ENCODE measurements around the gene UBTD1.
A peak's percentile ranks its signal among the peaks of the same experiment; 100 is the strongest.
"Not testable (repeated sequence)": the region's sequence is repeated elsewhere in the genome, so short reads cannot be mapped to it uniquely, and the experiment has no call there.

The UBTD1 gene

DNA sequence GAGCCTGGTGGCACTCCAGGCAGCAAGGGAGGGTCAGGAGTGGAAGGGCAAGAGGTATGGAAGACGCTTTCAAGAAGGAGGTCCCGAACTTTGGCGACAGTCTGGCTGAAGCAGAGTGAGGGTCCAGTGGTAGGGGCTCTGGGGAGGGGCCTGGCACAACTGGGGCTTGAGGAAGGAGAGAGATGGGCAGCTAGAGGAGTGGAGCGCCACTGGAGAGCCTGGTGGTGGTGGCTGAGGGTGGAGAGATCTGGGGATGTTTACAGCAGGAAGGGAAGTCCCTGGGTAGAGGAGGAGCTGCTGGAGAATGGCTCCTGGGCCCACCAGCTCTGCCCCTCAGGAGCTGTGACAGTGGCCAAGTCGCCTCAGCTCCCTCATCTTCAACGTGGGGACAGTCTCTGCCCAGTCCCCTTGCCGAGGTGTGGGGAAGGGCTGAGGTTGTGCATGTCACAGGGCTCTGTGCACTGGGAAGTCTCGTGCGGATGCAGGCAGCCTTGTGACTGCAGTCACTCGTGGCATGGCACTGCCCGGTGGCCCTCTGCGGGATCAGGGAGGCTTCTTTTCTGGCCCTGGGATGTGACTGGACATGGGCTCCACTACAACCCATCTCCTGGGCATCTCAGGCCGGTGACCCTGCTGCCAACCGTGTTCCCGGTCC lies 18.5 kb downstream of the UBTD1 start:
- DNase-seq, result no peak

DNA sequence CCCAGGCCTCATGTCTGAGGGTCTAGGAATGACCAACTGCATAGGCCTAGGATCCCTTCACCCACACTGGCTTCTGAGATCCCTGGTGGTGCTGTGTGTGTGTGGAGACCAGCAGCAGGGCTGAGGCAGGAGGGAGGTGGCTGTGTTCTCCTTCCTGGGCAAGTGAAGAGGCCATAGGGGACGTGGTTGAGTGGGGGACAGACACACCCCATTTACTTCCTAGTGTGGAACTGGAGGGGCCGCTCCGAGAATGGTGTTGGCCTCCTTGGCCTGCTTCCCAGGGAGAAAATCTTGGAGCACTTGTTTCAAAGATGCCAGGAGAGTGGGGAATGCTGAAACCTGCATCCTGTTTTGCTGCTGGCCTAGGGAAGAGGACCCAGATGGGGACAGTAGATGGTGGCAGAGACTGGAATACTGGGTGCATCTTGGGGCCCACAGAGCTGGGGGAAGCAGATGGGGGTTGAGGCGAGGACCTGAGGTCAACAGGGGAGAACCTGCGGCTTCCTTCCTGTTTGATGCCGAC lies 19.1 kb downstream of the UBTD1 start:
- no peak for DNase-seq

DNA sequence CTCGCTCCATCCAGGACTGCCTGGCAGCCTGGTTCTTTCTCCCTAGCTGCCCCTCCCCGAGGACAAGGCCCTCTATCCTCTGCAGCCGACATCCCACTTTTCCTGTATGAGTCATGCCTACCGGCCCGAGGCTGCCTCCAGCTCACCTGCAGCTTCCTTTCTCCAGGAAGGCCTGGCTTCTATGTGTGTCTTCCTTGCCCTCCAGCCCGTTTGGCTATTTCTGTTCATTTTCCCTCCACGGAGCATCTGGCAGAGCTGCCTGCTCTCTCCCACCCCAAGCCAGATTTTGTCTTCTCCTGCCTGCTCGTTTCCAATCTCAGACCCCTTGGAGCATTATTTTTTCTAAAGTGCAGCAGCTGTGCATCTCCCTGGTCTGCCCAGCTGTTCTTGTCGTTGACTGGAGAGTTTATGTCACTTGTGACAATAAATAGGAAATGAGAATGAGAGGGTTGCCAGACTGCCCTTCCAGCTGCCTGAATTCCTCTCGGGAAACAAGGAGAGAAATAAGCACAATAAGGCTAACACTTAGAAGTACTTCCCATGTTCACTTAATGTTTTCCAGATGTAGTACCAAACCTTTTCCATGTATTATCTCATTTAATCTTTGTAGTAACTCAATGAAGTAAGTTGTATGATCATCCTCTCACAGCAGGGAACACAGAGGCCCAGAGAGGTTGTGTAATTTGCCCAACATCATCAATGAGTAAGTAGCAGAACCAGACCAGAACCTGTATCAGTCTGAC lies 19.7 kb downstream of the UBTD1 start:
- DNase-seq, result no peak

DNA sequence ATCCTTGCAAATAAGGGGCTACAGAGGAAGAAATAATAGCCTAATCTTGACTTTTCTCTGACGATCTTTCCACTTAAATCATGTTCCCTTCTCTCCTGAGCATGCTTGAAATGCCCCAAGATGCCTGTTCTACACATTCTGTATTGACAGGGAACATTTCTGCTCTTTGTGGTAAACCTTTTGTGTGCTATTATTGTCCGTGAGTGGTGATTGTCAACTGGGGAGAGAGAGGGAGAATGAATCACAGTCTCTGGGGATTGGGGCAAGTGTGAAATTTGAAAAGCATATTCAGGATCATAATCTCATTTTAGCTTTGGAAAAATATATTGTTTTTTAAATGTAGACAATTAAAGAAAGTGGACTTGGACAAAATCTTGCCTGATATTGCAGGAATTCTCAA lies 20.6 kb downstream of the UBTD1 start:
- DNase-seq, result no peak

DNA sequence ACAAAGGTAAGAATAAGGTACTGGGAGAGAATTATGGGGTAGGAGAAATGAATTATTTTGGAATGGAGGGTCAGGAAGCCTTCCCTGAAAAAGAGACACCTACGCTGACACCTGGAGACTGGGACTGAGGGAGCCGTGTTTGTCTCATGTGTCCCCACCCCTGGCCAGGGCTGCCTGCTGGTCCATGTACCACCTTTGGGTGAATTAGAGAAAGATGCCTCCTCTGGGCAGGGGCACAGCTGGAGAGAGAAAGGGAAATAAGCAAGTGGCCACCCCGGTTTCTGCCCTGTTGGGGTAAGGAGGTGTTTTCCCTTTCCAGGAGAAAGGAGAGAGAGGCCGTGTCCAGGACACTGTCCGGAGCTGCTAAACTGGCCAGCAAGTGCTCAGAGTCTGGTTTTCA lies 21.8 kb downstream of the UBTD1 start:
- DNase-seq, result no peak

DNA sequence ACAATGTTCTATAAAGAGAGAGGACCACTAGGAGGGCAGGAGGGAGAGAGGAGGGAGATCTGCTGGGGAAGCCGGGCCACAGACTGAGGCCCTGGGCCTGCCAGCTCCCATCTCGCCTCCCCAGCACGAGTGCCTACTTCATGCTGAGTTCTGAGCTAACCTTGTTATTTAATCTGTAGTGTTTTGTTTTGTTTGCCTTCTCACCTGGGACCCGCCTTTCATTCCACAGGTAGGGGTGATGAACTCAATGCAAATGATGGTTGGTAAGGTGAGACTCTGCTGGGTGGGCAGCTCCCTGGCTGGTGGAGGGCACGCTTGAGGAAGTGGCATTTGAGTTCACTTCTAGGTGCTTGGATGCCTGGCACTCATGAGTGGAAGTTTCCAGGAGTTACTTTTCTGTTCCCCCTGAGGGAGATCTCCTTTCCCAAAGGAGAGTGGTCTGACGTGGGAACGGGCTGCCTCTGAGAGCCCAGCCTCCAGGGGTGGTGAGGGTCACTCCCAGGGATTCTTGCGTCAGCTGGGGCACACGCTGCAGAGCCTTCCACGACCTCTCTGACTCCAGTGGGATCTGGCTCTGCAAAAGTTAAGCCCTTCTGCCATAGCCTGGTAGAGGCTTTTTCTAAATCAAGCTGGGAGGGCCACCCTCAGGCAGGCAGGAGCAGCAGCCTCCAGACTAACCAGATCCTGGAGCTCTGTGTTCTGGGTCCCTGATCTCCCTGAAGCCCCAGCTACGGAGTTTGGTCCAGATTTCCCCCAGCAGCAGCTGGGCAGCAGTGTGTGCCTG lies 22.4 kb downstream of the UBTD1 start:
- DNase-seq, result no peak

DNA sequence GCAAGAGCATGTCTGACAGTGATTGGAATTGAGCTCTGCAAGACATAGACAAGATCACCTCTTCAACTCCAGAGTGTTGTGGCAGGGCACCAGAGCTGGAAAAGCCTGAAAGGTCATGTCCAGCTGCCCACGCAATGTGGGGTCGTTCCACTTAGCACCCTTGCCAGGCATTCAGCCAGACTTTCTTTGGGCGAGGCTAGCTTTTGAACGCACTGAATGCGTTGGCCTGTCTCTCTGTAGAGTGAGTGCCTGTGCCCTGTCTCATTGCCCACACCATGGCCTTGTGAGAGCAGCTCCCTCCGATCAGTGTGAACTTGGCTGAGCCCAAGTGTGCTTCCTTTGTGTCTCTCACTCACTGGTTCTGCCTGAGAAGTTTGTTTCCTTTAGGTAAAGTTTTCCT lies 23.3 kb downstream of the UBTD1 start:
- DNase-seq, result no peak

DNA sequence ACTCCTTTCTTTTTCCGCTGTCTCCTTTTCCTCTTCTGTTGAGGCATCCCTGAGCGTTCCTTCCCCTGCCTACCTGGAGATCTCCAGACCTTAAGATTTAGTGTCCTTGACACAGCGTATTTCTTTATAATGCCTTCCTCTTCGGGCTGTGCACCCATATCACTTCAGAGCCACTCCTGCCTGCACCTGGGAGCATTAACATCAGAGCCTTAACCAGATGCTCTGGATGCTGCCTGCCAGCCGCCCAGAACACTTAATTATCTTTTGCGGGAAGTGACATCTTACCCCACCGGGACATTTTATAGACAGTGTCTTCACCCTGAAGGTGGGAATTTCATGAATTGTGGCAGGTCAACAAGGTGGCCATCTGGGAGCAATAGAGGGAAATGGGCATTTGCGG lies 24.2 kb downstream of the UBTD1 start:
- no peak for DNase-seq

DNA sequence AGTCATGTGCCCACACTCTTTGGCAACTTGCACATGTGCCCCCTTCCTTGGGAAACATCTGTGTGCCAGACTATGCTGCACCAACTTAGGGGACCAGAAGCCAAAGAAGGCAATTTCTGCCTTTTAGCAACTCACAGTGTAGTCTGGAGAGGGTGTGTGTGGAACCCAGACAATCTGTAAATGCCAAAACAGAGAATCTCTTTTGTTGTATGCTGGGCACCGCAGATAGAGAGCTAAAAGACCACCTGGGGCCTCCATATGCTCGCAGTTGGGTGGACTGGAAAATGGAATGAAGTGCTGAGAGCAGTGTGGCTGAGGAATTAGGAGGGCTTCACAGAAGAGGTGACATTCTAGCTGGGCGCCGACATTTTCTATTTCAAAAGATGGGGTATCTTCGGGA lies 26.4 kb downstream of the UBTD1 start:
- no peak for DNase-seq

DNA sequence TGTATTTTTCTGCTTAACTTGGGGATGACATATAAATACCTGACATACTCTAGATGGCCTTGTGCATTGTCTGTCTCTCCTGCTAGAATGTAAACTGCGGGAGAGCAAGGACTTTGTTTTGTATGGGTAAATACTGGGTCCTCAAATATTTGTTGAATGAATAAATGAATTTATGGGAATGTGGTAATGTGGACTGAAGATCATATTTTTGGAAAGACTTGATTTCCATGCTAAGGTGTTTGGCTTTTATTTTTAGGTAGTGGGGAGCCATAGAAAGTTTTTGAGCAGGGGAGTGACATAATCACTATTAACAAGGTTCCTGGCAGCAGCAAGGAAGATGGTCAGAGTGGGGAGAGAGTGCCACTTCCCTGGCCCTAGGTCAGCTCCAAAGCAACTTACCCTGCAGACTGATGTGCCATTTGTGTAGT lies 27.0 kb downstream of the UBTD1 start:
- DNase-seq, result no peak

DNA sequence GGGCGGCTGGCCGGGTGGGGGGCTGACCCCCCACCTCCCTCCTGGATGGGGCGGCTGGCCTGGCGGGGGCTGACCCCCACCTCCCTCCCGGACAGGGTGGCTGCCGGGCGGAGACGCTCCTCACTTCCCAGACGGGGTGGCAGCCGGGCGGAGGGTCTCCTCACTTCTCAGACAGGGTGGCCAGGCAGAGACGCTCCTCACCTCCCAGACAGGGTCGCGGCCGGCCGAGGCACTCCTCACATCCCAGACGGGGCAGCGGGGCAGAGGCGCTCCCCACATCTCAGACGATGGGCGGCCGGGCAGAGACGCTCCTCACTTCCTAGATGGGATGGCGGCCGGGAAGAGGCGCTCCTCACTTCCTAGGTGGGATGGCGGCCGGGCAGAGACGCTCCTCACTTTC lies 30.2 kb downstream of the UBTD1 start:
- DNase-seq, result not testable (repeated sequence)

DNA sequence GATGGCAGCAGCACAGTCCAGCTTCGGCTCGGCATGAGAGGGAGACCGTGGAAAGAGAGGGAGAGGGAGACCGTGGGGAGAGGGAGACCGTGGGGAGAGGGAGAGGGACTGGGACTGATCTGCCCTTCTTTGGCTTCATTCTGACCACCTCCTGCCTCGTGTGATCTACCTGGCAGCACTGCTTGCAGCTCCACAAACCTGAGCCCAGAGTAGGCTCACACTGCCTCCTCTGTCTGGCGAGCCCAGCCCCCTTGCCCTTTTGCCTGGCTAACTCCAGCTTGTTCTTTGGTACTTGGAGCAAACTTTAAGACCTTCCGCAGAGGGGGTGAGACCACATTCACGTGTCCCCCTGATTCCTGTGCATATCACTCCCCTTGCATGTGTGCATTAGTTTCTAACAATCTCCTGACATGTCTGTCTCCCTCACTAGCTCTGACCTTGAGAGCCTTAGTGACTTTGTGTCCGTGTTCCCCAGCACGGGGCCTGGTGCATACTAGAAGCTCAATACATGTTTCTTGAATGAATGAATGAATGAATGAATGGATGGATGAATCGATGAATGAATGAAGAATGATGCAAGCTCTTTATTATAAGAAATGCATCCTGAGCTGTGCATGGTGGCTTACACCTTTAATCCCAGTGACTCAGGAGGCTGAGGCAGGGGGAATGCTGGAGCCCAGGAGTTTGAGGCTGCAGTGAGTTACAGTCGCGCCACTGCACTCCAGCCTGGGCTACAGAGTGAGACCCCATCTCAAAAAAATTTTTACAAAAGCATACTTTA lies 31.2 kb downstream of the UBTD1 start:
- DNase-seq, result no peak

DNA sequence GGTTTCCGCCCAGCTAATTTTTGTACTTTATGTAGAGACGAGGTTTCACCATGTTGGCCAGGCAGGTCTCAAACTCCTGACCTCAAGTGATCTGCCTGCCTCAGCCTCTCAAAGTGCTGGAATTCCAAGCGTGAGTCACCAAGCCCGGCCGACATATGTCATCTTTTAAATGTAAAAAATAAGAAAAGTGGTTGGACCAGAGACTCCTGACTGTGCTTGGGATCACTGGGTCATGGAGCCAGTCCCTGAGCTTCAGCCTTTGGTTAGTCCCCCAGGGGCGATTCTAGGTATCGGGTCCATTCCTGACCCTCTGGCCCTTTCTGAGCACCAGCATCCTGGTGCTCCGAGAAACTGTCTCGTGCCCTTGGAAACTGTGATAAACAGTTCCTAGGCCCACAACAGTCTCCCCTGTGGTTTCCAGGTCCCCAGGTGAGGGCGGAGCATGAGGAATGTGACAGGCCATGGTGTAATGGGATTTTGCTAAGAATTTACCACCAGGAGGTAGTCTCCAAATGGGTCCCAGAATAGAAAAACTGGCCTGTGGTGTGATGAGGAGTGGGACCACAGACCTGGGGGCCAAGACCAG lies 32.8 kb downstream of the UBTD1 start:
- no peak for DNase-seq

DNA sequence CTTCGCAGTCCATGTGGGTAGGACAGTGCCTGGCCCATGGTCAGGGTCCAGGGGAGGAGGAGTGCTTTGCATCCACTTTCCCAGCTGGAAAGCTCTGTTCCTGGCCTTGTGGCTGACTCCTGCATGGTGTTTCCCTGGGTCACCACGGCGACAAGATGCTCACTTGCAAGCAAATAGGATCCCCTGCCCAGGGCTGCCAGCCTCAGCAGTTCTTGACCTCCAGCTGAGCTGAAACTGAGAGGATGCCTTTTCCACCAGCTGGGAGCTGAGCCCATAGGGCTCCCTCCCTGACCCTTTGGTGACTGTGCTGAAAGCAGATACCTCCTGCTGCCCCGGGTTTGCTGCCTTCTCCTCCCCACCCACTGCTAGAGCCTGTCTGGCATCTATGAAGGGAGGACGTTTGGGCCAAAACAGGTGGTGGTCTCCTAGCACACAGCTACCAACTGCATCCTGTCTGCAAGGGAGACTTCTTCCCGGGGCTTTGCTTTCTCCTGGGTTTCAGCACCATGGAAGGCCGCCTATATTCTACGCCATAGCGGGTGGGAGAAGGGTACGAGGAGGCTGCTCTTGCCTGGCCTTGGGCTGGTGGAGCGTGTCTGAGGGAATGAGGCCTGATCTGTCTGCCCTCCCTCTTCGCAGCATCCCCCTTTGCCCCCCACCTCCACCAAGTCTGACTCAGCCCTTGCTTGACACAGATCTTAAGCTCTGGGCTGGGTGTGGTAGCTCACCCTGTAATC lies 34.4 kb downstream of the UBTD1 start:
- no peak for DNase-seq

DNA sequence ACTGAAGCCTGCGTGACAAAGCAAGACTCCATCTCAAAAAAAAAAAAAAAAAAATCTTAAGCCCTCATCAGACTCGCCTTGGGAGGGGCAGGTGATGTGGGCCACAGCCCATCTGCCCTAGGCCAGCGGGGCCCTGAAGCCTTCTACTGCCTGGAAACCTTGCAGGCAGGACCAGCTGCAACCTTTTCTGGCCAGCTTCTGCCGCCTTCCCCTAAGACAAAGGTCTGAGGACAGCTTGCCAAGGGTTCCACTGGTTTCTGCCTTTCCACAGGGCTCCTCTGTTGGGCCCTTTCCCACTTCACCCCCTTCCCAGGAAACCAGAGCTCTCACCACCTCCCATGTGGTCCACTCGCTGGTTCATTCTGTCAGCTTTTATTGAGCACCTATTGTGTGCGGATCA lies 35.2 kb downstream of the UBTD1 start:
- no peak for DNase-seq

DNA sequence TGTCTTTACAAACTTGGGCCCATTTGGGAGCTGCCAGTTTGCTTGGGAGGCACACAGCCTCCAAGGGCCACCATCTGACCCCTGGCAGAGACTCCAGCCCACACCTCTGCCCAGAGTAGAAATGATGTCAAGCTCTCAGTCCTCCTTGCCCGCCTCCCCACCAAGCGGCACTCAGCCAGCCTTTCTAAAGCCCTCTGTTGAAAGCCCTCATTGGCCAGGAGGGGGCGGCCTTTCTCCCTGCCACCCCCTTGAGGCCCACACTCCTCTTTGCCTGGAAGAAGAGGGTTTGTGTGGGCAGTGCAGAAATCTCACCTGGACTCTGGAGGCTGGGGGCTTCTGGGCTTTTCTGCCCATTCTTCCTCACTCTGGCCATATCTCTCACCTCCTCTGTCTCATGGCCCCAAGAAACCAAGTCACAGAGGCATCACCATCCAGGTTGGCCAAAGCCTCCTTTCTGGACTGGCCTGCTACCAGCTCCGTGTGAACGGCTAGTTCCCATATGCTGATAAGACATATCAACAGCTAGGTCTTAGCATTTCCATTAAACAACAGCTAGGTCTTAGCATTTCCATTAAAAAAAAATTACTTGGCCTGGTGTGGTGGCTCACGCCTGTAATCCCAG lies 36.1 kb downstream of the UBTD1 start:
- DNase-seq, result peak; percentile 51

DNA sequence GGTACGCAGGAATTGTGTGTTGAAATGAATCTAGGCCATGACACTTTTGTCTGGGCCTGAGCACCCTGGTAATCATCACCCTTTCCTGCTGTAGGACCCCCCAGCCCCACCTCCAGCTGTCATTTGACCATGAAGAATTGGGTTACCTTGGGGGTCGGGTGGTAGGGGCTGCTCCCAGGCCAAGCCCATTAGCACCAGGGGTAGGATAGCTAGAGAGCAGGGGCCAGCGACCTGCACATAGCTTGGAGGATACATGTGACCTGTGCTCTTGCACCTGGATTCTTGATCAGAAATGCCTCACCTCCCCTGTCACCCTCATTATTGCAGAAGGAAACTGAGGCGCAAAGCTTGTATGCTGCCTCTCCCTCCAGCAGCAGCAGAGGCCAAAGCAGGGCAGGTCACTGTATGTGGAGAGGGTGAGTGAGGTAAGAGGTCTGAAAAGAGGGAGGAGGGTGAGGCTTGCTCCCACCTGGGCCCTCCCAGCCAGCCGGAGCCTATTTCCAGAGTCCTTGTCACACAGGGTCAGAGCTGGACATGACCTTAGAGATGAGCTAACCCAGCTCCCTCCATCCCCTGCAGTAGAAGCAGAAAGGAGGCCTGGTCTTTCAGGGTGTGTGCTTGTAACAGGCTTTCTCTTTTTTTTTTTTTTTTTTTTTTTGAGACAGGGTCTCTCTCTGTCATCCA lies 38.6 kb downstream of the UBTD1 start:
- no peak for DNase-seq

DNA sequence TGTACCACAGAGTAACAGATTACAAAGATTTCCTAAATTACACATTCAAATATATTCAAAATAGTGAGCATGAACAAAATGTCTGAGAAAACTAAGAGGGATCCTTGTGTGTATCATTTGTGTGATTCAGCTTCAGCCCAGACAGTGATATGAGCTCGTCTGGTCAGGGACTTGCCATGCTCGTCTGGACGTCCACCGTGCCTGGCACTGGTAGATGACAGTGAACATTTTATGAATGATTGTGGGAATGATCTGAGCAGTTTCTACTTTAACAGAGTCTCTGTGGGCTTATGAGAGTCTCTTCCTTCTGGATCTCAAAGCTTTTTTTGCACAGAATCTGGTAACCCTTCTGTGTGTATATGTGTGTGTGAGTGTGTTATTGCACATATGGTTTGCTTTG lies 39.7 kb downstream of the UBTD1 start:
- DNase-seq, result no peak

DNA sequence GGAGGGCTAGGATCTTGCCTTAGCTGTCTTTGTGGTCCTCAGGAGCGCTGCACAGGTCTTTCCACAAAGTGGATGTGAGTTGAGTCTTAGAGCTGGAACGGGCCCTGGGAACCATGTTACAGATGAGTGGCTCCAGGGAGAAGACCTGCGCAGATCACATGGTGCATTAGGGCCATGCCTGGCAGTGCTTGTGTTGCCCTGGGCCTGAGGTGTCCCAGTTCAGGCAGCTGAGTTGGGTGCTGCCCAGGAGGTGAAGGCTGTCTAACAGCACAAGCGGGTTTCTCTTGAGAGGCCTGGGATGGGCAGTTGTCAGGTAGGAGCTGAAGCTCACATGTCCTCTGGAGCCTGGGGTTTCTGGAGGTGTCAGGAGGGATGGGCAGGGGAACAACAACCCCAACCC lies 40.1 kb downstream of the UBTD1 start:
- no peak for DNase-seq

DNA sequence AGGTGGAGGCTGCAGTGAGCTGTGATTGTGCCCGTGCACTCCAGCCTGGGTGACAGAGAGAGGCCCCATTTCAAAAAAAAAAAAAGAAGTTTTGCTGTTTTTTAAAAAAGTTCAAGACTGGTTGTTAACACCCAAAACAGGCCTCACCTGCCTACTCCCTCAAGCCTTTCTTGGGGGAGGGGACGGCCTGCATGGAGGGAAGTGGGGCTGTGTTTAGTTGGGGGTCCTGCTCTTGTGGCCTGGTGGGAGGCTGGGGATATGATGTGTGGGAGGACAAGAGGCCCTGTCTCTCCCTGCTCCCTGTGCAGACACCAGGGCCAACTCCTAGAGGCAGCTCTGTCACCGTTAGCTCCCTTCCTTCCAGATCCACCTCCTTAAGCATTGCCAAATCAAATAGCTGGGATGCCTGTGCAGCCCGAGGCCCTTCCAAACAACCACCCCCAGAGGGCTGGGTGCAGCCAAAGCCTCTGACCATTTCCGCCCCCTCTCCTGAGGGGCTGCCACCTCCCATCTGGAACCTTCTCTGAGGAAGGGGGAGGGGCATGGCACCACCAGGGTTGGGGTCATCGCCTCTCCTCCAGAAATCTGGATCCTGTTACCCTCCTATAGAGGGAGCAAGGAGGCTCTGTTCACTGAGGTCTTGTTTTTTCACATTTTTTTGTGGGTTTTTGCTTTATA lies 40.9 kb downstream of the UBTD1 start:
- DNase-seq, result no peak

Data from activated CD4-positive, alpha-beta T cell treated with anti-CD3 and anti-CD28 coated beads, Interleukin-10, Interleukin-2, amounts not matched to agents 100 ng/mL and 50 ng/mL, durations not matched to agents 16 hours and 8 hours (primary cell).